Middle frontal gyrus (tissue), 1 donor: ENCODE results near the gene MAG.
"Not testable (repeated sequence)": the region's sequence is repeated elsewhere in the genome, so short reads cannot be mapped to it uniquely, and the experiment has no call there.

Source experiments
- DNase-seq: peaks from one replicate; pipeline ENCODE4 v3.0.0-alpha.2; 2015; ENCODE audit warnings: low spot score; ENCODE audit errors: extremely low spot score

Gene MAG

DNA sequence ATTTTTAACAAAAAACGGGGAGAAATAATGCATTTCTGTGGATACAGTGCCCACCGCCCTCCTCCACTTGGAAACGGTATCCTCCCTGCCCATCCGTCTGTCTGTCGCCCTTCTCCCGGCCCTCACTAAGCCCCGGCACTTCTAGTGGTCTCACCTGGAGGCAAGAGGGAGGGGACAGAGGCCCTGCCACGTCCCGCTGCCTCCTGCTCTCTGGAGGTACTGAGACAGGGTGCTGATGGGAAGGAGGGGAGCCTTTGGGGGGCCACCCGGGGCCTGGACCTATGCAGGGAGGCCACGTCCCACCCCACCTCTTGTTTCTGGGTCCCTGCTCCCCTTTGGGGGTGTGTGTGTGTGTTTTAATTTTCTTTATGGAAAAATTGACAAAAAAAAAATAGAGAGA is 12.6 kb upstream of the MAG start:
- no peak for DNase-seq

DNA sequence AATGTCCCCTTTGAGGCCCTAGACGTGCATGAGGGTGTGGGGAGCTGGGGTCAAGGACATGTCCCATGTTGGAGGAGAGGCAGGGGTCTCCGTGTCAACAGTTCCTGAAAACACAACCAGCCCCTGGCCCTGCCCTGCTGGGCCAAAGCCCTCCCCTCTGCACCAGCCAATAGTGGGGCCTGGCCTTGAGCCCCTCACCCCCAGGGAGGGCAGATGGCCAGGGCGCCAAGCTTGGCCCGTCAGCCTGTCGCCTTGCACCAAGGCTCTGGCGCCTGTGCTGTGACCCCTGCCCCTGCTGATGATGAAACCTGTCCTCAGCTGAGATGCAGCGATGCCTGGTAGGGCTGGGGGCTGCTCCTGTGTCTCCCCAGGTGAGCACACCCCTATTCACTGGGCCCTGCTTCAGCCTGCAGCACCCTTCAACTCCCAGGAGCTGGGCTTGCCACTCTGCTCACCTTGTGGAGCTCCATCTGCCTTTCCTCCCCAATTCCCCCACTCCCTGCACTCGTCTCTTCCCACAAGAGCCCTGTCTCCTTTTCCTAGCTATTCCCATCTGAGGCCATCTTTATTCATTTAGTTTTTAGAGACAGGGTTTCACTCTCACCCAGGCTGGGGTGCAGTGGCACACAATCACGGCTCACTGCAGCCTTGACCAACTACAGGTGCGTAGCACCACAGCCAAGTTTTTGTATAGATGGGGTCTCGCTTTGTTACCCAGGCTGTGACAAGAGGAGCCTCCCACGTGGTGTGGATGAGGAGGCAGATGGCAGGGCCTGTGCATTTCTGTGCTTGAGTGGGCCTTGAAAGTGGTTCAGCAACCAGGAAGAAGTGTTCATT is 11.8 kb upstream of the MAG start:
- DNase-seq, result no peak

DNA sequence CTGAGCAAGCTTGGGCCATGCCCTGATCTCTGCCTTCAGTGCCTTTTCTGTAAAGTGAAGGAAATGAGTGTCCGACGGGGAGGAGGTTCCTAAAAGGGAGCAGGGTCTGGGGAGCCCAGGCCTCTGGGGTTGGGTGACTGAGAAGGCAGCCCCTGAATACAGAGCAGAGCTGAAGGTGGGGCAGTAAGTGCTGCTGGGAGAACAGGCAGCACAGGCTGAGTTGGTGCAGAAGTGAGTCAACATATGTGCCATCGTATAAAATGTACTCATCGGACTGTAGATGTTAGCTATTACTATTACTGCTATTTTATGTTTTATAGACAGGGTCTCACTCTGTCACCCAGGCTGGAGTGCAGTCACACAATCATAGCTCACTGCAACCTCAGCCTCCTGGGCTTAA is 10.7 kb upstream of the MAG start:
- DNase-seq, result no peak

DNA sequence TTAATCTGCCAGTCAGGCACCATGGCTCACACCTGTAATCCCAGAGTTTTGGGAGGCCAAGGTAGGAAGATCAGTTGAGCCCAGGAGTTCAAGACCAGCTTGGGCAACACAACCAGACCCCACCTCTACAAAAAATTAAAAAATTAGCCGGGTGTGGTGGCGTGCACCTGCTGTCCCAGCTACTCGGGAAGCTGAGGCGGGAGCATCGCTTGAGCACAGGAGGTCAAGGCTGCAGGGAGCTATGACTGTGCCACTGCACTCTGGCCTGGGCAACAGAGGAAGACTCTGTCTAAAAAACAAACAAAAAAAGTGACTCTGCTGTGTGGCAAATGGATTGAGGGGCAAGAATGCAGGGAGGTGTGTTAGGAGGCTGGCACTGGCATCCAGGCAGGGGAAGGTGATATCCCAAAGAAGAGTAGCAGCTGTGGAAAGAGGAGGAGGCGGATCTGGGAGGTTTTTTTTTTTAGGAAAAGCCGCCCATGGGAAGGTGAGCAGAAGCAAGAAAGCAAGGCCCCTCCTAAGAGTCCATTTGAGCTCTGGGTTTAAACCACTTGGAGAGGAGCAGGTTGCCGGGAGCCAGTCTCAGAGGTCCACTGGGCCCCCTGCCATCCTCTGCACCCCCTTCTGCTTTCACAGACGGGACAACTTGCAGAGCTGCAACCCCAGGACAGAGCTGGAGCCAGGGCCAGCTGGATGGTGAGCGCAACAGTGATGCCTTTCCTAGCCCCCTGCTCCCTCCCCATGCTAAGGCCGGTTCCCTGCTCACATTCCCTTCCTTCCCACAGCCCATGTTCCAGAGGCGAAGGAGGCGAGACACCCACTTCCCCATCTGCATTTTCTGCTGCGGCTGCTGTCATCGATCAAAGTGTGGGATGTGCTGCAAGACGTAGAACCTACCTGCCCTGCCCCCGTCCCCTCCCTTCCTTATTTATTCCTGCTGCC is 7.5 kb upstream of the MAG start:
- DNase-seq, result no peak

DNA sequence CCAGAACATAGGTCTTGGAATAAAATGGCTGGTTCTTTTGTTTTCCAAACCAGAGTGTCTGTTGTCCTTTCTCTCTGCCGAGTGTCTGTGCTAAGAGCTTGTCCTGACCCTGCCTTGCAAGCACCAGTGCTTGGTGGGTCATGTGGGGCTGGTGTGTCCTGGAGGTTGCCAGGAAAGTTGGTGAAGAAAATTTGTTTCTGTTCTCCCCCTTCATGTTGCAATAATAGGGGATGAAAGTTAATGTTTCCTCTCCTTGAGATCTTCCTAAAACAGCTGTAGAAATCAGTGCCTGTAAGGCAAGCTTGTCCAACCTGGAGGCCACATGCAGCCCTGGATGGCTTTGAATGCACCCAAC is 6.9 kb upstream of the MAG start:
- no peak for DNase-seq

DNA sequence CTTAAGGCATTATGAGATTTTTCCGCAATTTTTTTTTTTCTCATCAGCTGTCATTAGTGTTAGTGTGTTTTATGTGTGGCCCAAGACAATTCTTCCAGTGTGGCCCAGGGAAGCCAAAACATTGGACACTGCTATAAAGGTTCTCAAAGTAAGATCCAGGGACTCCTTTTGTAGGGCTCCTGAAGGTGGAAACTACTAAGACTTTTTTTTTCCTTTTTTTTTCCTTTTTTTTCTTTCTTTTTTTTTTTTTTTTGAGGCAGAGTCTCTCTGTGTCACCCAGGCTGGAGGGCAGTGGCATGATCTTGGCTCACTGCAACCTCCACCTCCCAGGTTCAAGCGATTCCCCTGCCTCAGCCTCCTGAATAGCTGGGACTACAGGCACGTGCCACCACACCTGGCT is 6.5 kb upstream of the MAG start:
- not testable (repeated sequence) for DNase-seq

DNA sequence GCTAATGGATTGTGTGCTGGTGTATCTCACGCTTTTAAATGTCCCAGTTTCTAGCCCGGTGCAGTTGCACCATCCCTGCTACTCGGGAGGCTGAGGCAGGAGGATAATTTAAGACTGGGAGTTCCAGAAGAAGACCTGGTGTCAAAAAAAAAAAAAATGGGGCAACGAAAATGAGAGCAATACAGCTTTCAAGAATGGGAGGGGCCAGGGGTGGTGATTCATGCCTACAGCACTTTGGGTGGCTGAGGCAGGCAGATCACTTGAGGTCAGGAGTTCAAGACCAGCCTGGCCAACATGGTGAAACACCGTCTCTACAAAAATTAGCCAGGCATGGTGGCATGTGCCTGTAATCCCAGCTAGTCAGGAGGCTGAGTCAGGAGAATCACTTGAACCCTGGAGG is 5.9 kb upstream of the MAG start:
- not testable (repeated sequence) for DNase-seq

DNA sequence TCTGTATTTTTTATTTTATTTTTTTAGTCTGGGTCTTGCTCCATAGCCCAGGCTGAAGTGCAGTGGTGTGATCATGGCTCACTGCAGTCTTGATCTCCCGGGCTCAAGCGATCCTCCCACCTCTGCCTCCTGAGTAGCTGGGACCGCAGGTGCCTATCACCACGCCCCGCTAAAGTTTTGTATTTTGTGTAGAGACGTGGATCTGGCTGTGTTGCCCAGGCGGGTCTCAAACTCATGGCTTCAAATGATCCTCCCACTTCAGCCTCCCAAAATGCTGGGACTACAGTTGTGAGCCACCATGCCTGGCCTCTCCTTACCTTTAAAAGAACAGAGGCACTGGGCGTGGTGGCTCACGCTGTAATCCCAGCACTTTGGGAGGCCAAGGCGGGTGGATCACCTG is 4.2 kb upstream of the MAG start:
- no peak for DNase-seq

DNA sequence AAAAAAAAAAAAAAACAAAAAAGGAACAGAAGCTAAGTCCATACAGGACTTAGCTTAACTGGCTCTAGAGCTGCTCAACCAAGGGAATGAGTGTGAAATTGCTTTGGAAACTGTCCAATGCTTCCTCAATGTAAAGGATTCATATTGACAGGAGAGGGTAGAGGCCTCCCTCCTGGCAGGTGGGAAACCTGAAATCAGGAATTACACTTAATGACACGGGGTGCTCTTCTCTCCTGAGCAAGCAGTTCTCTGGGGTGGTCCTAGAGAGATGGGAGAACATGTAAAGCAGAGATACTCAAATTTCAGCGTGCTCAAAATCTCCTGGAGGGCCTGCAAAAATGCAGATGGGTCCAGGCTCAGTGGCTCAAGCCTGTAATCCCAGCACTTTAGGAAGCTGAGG is 3.6 kb upstream of the MAG start:
- DNase-seq, result no peak

DNA sequence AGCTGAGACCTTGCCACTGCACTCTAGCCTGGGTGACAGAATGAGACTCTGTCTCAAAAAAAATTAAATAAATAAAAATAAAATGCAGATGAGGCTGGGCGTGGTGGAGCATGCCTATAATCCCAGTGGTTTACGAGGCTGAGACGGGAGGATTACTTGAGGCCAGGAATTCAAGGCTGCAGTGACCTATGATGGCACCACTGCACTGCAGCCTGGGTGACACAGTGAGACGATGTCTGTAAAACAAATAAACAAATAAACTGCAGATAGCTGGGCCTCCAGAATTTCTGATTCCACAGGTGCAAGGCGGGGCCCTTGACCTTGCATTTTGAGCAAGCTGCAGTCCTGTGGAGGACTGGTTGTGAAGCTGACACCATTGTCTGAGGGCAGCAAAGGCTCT is 3.1 kb upstream of the MAG start:
- DNase-seq, result no peak

DNA sequence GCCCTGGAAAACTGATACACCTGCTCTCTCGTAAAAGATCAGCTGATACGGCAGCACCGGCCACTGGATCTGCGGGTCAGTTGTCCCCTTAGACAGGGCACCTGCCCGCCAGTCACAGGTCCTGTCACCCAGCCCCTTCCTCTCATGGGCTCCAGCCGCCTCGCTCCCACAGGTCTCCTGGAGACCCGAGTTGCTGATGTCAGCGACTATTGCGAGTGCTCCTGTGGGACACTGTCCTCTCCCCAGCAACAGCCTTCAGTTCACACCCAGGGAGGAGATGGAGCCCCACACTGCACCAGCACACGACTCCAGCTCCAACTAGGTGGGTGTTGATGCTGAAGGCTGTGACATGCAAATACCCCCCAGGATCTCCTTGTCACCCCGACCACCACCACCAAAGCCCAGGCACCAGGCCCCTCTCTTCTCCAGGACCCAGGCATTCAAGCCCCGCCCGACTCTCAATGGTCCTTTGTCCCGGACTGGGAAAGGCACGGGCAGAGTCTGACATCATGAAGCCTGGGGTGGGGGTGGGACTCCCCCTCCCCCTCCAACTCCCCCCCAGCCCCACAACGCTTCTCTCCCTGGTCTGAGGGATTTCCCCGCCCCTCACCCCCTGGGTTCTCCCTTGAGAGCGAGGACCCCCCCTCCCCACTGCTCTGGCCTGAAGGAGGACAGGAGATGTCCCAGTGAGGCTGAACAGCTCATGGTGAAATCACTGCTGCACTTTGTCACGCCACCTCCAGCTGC is 1.4 kb upstream of the MAG start:
- DNase-seq, result no peak

DNA sequence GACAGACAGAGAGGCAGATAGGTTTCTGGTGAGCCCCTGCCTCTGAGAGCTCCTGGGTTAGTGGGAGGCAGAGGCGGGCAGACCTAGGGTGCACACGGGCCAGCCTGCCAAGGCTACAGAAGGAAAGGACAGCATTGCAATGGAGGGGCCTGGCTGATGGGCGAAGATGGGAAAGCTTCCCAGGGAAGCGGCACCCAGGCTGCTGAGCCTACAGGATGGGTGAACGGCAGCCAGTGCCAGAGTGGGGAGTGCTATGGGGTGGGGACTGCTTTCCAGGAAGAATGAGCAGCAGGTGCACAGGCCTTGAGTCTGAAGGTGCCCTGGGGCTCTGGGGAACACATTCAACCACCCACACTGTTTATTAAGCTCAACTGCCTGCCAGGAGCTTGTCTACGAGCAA is 702 bp upstream of the MAG start:
- no peak for DNase-seq

DNA sequence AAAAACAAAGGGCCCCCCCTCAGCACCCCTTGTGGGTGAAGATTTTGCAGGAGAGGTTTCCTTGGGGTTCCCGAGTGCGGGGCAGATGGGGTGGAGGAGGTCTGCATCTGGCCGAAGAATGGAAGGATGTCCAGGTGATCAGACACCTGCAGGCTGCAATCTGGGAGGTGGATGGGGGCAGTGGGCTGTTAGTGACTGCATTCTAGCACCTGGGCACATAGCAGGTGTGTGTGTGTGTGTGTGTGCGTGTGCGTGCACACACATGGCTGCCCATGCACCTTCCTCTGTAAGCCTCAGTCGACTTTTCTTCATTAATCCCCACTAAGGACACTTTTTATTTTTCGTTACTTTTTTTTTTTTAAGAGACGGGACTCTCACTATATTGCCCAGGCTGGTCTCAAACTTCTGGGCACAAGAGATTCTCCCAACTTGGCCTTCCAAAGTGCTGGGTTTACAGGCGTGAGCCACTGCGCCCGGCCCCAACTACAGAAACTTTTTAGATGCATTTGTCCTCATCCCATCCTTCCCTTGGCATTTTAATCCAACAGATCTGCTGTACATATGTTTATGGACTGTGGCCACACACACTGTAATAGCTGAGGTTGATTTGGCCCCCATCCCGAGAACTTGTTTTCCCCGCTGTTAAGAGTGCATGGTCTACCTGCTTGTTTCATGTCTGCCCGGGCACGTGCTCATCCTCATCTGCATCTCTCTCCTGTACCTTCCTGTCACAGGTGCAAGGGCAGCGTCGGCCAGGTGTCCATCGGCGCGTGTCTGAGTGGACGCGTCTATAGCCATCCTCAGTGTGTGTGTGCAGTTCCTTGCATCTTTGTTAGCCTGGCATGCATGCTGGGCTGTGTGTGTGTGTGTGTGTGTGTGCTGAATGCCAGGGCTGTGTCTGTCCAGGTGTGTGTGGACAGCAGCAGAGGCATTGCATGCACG is 731 bp downstream of the MAG start:
- no peak for DNase-seq

DNA sequence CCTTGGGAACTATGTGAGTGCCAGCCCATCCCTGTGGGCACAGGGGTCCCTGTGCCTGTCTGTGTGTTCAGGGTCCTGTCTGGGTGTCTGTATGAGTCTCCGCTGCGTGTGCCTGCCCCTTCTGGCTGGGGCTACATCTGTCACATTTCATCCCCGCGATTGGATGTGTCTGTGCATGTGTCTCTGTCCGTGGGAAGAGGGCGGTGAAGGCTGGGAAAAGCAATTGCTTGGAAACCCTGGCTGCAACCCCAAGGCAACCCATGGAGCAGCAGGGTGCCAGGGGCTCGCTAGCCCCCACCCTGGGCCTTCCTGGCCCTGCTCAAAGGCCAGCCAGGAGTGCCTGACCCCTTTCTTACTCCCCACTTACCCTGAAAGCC is 1.4 kb downstream of the MAG start:
- no peak for DNase-seq

DNA sequence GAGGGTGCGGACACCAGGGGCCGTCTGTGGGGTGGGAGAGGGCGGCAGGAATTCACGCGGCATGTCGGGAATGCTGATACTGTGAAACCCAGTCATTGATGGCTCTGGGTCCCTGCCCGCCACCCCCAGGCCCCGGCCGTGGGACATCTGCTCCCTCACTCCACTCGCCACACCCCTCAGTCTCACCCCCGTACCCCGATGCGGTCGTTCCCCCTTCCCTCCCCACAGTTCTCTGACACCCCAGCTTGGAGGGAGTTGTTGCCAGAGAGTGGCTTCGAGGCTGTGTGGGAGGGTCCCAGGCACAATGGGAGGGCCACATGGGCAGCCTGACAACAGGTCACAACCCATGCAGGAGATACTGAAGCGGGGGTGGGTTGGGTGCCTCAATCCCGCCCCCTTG is 1.8 kb downstream of the MAG start:
- DNase-seq, result no peak

DNA sequence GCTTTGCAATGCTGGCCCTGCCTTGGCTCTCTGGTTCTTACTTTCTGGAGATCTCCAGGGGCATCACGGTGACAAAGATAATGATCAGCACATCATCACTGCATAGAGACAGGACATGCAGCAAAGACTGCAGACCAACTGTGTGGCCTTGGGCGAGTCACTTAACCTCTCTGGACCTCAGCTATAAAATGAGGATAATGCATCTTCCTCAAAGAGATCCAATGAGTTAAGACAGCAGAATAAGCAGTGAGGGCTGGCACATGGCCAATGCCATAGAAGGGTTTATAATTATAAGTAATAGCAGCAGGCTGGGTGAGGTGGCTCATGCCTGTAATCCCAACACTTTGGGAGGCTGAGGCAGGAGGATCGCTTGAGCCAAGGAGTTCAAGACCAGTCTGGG is 2.4 kb downstream of the MAG start:
- no peak for DNase-seq

DNA sequence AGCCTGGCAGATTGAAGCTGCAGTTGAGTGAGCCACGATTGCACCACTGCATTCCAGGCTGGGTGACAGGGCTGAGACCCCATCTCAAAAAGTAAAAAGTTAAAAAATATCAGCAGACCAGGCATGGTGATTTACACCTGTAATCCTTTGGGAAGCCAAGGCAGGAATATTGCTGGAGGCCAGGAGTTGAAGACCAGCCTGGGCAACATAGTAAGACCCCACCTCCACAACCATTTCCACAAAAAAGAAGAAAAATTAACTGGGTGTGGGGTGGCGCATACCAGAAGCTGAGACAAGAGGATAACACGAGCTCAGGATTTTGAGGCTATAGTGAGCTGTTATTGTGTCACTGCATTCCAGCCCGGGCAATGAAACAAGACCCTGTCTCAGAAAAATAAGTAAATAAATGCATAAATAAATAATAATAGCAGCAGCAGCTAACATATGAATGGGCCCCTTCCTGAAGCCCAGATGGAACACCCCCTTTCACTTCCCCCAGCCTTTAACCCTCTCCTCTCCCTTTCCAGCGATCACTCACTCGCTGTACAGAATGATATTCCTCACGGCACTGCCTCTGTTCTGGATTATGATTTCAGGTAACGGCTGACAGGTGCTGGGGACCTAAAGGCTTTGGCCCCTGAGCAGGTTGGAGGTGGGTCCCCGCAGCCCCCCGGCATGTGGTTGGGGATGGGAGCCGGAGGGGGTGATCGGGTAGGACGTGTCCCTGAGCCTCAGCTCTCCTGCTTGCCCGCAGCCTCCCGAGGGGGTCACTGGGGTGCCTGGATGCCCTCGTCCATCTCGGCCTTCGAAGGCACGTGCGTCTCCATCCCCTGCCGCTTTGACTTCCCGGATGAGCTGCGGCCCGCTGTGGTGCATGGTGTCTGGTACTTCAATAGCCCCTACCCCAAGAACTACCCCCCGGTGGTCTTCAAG is 3.2 kb downstream of the MAG start:
- DNase-seq, result no peak

DNA sequence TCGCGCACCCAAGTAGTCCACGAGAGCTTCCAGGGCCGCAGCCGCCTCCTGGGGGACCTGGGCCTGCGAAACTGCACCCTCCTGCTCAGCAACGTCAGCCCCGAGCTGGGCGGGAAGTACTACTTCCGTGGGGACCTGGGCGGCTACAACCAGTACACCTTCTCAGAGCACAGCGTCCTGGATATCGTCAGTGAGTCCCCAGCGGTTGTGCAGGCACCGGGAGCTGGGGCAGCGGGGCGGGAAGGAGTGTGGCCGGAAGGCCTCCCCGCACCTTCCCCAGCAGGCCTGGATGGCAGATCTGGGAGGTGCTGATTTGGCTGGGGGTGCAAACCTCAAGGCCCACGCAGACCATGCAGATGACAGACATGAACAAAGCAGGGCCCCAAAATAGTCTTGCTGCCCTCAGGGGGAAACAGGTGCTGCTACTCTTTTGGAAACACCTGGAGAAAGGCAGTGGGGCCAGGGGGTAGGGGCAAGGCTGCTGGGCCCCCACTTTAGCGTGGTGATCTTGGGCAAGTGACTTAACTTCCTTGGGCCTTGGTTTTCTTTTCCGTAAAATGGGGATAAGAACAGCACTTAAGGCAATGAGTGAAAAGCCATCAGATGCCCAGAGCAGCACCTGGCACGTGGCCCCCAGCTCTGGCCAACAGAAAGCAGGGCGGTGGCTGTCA is 4.0 kb downstream of the MAG start:
- no peak for DNase-seq
